Measurements from ENCODE around the gene PCP2.

PCP2 gene

GRCh38 chr19:7661744-7662538 is 28.4 kb upstream of the PCP2 start:
- no peak for DNase-seq

GRCh38 chr19:7658219-7658686 is 24.7 kb upstream of the PCP2 start:
- peak; percentile 66 for DNase-seq

DNA sequence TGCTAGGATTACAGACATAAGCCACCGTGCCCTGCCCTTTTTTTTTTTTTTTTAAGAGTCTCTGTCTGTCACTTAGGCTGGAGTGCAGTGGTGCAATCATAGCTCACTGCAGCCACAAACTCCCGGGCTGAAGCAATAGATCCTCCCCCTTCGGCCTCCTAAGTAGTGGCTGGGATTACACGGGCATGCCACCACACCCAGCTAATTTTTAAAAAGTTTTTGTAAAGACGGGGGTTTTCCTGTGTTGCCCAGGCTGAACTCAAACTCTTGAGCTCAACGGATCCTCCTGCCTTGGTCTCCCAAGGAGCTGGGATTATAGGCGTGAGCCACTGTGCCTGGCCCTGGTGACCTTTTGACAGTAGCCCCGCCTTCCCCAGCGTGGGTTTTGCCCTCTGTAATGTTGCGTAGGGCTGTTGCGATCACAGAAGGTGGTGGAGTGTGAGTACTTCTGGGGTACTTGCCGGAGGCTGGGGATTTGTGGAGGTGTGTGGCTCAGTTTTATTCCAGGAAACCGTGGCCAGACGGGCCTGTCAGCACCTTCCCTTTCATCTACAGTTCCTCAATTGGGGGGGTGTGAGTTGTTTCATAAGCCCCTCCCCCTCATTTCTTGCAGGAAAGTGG is 23.7 kb upstream of the PCP2 start:
- DNase-seq = peak; percentile 78

- DNase-seq = peak; percentile 45
Measured at GRCh38 chr19:7655581-7655980, 22.1 kb upstream of the PCP2 start.

DNA sequence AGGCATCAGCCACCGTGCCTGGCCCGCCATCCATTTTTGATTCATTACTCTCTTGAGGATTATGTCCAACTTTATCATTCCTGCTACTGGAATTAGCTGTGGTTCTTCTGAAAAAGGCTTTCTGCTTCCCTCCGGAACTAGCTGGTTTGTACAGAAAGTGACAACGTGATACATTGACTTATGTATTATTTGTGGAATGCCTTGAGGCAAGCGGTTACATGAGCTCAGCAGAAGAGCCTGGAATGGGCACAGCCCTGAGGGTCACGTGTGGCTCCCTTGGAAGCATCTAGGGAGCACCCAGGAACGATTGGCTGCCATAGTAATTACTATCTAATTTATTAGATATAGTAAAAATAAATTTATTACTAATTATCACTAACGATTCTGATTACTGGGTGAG is 20.9 kb upstream of the PCP2 start:
- DNase-seq = no peak

DNA sequence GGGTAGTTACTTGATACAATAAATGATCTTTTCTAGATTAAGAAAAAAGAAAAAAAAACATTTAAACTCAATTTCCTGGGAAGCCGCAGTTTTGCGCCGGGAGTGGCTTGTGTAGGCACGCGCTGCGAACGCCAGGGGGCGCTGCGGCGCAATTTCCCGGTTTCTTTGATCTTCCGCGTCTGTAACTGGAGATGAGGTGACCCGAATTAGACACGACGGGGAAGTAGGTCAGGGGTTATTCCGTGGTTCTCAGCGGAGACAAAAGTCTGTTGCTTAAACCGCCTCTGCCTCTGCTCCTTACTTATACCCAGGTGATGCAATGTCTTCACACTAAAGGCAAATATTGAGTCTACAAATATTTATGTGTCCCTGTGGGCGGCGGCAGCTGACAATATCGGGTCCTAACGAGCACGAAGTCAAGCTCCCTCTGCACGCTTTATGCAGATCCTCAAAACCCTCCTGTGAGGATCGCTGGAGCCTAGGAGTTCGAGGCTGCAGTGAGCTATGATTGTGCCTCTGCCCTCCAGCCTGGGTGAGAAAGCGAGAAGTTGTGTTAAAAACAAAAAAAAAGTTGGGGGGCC is 18.6 kb upstream of the PCP2 start:
- DNase-seq = peak; percentile 84

DNA sequence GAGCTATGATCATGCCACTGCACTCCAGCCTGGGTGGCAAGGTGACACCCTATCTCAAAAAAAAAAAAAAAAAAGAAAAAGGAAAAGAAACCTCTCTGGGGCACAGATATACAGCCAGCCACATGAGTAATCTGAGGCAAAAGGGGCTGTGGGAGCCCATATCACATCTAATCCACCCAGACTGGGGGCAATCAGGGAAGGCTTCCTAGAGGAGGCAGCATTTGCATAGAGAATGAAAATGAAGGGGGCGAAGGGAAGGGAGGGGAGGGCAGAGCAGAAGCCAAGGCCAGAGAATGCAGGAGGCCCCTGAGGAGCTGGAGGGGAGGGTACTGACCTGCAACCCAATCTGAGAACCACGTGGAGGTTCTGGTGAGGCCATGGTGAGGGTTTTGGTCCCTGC is 16.6 kb upstream of the PCP2 start:
- DNase-seq = no peak

DNA sequence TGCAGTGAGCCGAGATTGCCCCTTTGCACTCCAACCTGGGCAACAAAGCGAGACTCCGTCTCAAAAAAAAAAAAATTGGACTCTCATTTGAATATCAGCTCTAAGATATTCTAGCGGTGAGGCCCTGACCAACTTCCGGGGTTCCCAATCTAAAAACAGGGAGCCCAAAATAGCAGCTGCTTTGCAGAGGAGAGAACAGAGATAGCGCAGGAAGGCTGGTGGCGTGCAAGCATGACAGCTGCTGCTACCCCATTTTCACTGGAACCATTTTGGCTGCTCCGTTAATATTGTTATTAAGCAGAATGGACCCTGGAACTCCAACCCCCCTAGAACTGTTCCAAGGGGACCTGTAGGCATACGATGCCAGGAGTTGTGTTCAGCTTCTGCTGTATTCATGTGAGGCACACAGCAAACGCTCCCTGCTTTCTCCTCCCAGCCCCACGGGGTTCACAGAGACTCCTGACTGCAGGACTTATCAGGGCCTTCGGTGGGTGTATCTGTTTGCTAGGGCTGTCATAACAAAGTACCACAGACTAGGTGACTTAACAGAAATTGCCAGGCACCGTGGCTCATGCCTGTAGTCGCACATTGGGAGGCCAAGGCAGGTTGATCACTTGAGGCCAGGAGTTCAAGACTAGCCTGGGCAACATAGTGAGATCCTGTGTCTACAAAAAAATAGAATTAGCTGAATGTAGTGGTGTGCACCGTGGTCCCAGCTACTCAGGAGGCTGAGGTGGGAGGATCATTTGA is 14.9 kb upstream of the PCP2 start:
- DNase-seq = no peak

- no peak for DNase-seq
Measured at GRCh38 chr19:7647156-7647555, 13.6 kb upstream of the PCP2 start.

- DNase-seq = no peak
Measured at GRCh38 chr19:7646426-7646700, 12.8 kb upstream of the PCP2 start.

GRCh38 chr19:7645656-7646425 is 12.3 kb upstream of the PCP2 start:
- no peak for DNase-seq

DNA sequence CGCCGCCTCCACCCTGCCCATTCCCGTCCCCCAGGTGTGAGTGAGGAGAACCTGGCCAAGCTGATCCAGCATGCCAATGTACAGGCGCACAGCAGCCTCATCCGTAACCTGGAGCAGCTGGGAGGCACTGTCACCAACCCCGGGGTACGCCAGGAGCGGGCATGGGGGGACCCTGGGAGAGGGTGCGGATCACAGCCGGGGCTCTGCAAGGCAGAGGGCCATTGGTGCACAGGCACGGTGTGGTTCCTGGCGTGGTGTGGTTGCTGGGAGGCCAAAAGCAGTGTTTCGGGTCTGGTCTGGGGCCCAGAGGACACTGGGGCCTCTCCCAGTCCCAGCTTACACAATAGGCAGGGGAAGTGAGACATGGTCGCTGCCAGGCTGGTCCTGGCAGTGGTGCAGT is 11.6 kb upstream of the PCP2 start:
- peak; percentile 24 for DNase-seq

DNA sequence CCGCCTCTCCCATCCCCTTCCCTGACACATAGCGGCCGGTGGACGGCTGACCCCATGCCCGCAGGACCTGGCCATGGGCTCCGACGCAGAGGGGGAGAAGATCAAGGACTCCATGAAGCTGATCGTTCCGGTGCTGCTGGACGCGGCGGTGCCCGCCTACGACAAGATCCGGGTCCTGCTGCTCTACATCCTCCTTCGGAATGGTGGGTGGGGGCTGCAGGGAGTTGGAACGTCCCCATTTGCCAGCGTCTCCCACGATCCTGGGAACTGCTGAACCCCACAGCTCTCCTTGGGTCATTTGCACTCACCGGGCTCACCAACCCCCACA is 11.0 kb upstream of the PCP2 start:
- DNase-seq = no peak

- peak; percentile 27 for DNase-seq
Measured at GRCh38 chr19:7643629-7644549, 10.4 kb upstream of the PCP2 start.

DNA sequence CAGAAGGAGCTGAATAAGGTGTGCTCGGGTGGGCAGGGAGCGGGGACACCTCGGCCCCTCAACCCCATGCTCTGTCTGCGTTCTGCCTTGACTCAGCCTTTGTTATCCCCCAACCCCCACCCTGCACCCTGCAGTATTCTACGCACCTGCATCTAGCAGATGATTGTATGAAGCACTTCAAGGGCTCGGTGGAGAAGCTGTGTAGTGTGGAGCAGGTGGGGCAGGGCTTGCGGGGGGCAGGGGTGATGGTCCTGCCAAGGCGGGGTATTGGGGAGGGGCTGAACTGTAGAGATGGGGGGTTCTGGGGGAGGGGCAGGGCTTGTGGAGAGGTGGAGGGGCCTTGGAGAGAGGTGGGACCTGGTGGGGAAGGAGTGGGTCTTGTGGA is 9.5 kb upstream of the PCP2 start:
- no peak for DNase-seq

DNA sequence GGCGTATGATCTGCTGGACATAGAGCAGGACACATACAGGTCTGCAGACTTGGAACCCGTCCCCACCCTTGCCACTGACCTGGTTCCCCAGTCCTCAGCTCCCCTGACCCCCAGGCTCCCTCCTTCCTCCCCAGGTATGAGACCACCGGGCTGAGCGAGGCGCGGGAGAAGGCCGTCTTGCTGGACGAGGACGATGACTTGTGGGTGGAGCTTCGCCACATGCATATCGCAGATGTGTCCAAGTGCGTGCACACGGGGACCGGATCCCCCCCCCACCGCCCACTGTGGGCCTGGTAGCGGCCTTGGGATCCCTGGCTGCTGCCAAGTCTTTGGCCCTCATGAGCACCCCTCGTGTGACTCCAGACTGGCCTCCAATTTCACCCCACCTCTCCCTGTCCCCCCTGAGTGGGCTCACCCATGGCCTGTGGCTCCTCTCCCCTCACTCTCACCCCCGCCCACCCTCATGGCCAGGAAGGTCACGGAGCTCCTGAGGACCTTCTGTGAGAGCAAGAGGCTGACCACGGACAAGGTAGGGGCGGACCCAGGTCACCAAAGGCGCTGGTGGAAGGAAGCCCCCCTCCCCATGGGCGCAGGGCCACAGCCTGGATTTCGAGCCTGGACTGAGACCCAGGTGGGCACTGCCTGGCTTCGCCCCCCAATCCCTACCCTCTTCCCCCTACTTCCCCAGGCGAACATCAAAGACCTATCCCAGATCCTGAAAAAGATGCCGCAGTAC is 8.9 kb upstream of the PCP2 start:
- DNase-seq = no peak

DNA sequence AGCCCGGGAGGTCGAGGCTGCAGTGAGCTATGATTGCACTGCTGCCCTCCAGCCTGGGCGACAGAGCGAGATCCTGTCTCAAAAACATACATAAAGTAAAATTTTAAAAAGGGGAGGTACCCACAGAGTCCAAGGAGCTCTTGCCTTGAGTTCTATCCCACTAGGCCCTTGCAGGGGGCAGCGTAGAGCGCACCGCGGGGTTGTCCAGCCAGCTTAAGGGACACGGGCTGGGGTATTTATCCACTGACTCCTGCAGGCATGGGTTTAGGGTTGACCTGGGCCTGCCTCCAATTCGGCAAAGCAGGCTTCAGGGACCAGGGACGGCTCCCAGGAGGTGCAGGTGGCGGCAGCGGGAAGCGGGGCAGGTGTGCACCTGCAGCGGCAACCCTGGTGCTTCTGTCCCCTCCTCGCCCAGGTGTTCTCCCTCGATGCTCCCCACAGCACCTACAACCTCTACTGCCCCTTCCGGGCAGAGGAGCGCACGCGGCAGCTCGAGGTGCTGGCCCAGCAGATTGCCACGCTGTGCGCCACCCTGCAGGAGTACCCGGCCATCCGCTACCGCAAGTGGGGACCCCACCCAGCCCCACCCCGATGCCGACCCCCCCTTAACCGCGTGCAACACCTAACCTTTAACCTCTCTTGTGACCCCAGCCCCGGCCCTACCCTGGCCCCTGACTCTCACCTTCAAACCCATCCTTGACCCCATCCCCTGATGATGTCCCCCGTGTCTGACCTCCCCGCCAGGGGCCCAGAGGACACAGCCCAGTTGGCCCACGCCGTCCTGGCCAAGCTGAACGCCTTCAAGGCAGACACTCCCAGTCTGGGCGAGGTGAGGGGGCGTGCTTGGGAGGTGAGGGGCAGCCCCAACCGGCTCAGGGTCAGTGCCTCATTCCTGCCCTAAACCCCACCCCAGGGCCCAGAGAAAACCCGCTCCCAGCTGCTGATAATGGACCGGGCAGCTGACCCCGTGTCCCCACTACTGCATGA is 8.1 kb upstream of the PCP2 start:
- DNase-seq = no peak

DNA sequence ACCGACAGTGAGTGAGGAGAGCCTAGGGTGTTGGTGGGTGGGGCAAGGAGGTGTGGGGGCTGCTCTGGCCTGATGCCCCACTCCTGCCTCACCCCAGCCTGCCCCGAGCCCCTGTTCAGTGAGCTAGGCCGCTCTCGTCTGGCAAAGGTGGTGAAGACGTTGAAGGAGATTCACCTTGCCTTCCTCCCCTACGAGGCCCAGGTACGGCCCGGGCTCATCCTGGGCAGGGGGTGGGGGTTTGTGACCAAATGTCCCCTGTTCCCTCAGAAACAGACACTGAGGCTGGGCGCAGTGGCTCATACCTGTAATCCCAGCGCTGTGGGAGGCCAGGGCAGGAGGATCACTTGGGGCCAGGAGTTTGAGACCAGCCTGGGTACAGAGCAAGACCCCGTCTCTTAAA is 7.3 kb upstream of the PCP2 start:
- no peak for DNase-seq

- DNase-seq = no peak
Measured at GRCh38 chr19:7639863-7640348, 6.4 kb upstream of the PCP2 start.
